GM23248 (cell line): ENCODE measurements around the gene PRPF31. TPM values are rescaled to one million over a fixed set of nuclear protein-coding genes. Genes with fewer than 3 reads are reported as not detected.

Experiments used
- DNase-seq: peaks from one replicate; pipeline ENCODE4 v3.0.0-alpha.2; 2015
- H2AFZ ChIP-seq: fragments of 200-600 bp; sonication (generic); 2 replicates; pipeline ENCODE4 v1.6.1; 2016; ENCODE audit warnings: antibody characterized with exemption
- H3F3A ChIP-seq: fragments of 200-600 bp; sonication (generic); 2 replicates; pipeline ENCODE4 v1.6.1; 2016; ENCODE audit warnings: mild to moderate bottlenecking, antibody characterized with exemption, mixed run types; ENCODE audit not compliant: insufficient read depth
- H3K27ac ChIP-seq: fragments of 200-600 bp; sonication (generic); 2 replicates; pipeline ENCODE4 v1.5.1; 2016; ENCODE audit warnings: mild to moderate bottlenecking
- H3K27me3 ChIP-seq: fragments of 200-600 bp; sonication (generic); replicated peaks from 2 replicates; pipeline ENCODE4 v1.6.1; 2016; ENCODE audit warnings: mild to moderate bottlenecking; ENCODE audit not compliant: insufficient read depth
- H3K36me3 ChIP-seq: fragments of 200-600 bp; sonication (generic); 2 replicates; pipeline ENCODE4 v1.6.1; 2016; ENCODE audit warnings: low read depth, mild to moderate bottlenecking
- H3K4me1 ChIP-seq: fragments of 200-600 bp; sonication (generic); 2 replicates; pipeline ENCODE4 v1.6.1; 2016; ENCODE audit warnings: mild to moderate bottlenecking; ENCODE audit not compliant: insufficient read depth
- H3K4me2 ChIP-seq: fragments of 200-600 bp; sonication (generic); one replicate; pipeline ENCODE4 v1.6.1; 2016; ENCODE audit warnings: mild to moderate bottlenecking; ENCODE audit not compliant: unreplicated experiment
- H3K4me3 ChIP-seq: fragments of 200-600 bp; sonication (generic); 2 replicates; pipeline ENCODE4 v1.5.1; 2016; ENCODE audit warnings: mild to moderate bottlenecking
- H3K79me2 ChIP-seq: fragments of 200-600 bp; sonication (generic); 2 replicates; pipeline ENCODE4 v1.6.1; 2016; ENCODE audit warnings: mild to moderate bottlenecking; ENCODE audit not compliant: insufficient read depth
- H3K9ac ChIP-seq: fragments of 200-600 bp; sonication (generic); 2 replicates; pipeline ENCODE4 v1.6.1; 2016; ENCODE audit warnings: mild to moderate bottlenecking
- H3K9me2 ChIP-seq: fragments of 200-600 bp; sonication (generic); 2 replicates; pipeline ENCODE4 v1.6.1; 2016; ENCODE audit warnings: mixed run types, mild to moderate bottlenecking, moderate library complexity; ENCODE audit not compliant: insufficient read depth
- H3K9me3 ChIP-seq: fragments of 200-600 bp; sonication (generic); one replicate; pipeline ENCODE4 v1.6.1; 2017; ENCODE audit warnings: low read depth
- H4K20me1 ChIP-seq: fragments of 200-600 bp; sonication (generic); 2 replicates; pipeline ENCODE4 v1.6.0; 2016; ENCODE audit not compliant: insufficient read depth
- EZH2 ChIP-seq: fragments of 200-600 bp; sonication (generic); IDR thresholded peaks from 2 replicates; pipeline ENCODE4 v1.6.1; 2018; ENCODE audit warnings: antibody characterized with exemption, mild to moderate bottlenecking; ENCODE audit not compliant: insufficient read depth, poor library complexity, severe bottlenecking
- EZH2phosphoT487 ChIP-seq: fragments of 200-600 bp; sonication (generic); IDR thresholded peaks from 2 replicates; pipeline ENCODE4 v1.6.1; 2018; ENCODE audit warnings: antibody characterized with exemption, moderate library complexity, mild to moderate bottlenecking, low read depth; ENCODE audit not compliant: insufficient read depth
- WGBS, 2 experiments: methylation state at CpG; one replicate each; pipeline ENCODE4 v1.1.6; 2015 to 2017; ENCODE audit warnings: low lambda C conversion rate in 2 of 2, low coverage in 1 of 2; ENCODE audit errors: missing lambda C conversion rate in 2 of 2; 5-methylcytosine and 5-hydroxymethylcytosine counted together
- in situ Hi-C: fragments of 300-500 bp; cut with MboI; formaldehyde crosslinking; loops from 2 replicates; pipeline ENCODE4 v1.15.0; 2020
- polyA plus RNA-seq: library from polyadenylated mRNA; unstranded; fragments of >200 nt; fragmentation: Nextera tagmentation; extraction: Ambion mirVana; gene quantifications from 2 replicates; pipeline ENCODE4 v1.2.1, GENCODE V29; 2016
- total RNA-seq: library from RNA; depleted of rRNA; stranded (reverse); fragments of >200 nt; shearing (Covaris generic); gene quantifications from 2 replicates; pipeline ENCODE4 v1.2.3, GENCODE V29; 2014

The PRPF31 gene
- total and polyA plus RNA-seq, 2 experiments from 2014 or later, result 38.4 to 78.6 TPM

GRCh38 chr19:54148158-54148557 is 32.6 kb downstream of the PRPF31 start:
- WGBS, 2 experiments, result 75 to 83% methylated on average over 12 to 19 of the region's 19 CpGs
- in situ Hi-C loops, result no loop called here

GRCh38 chr19:54149021-54149812 is 33.7 kb downstream of the PRPF31 start:
- Histone ChIP-seq H3K9me3 (no peaks in the 10 kb centered on the region), H3K9ac (no peak overlapping the region), H3K36me3 (peaks cover 11% of the 10 kb centered on the region), H3K4me1 (peaks cover 3% of the 10 kb centered on the region), H2AFZ (no peak overlapping the region), H3K9me2 (no peaks in the 10 kb centered on the region), H3K27me3 (no peaks in the 10 kb centered on the region), H3K4me2 (no peak overlapping the region), H3K4me3 (no peak overlapping the region), H4K20me1 (no peaks in the 10 kb centered on the region), H3F3A (peaks cover 10% of the 10 kb centered on the region), H3K79me2 (peaks cover 10% of the 10 kb centered on the region; the same call in 1 of the 2 replicates), H3K27ac (no peak overlapping the region)
- TF ChIP-seq EZH2phosphoT487, result no peak
- TF ChIP-seq EZH2, result no peak
- no peak for DNase-seq
- 73 to 74% methylated on average over 12 of the region's 12 CpGs for WGBS, 2 experiments
- in situ Hi-C loops, result no loop called here

More at GRCh38 chr19:54148158-54148557, 32.6 kb downstream of the PRPF31 start:
- no peaks in the 10 kb centered on the region for H3K4me1 ChIP-seq
- H4K20me1 ChIP-seq, result no peaks in the 10 kb centered on the region
- H3K4me2 ChIP-seq, result no peak overlapping the region
- no peak for TF ChIP-seq EZH2phosphoT487
- no peak for TF ChIP-seq EZH2
- peaks cover 20% of the 10 kb centered on the region for H3K79me2 ChIP-seq
- H3K27ac ChIP-seq, result no peak overlapping the region
- no peaks in the 10 kb centered on the region for H3K9me2 ChIP-seq
- no peaks in the 10 kb centered on the region for H3K9me3 ChIP-seq
- H3F3A ChIP-seq, result no peaks in the 10 kb centered on the region; the same call in 1 of the 2 replicates
- H3K27me3 ChIP-seq, result no peaks in the 10 kb centered on the region
- no peak overlapping the region for H2AFZ ChIP-seq
- no peak overlapping the region for H3K4me3 ChIP-seq
- peaks cover 17% of the 10 kb centered on the region for H3K36me3 ChIP-seq
- no peak for DNase-seq
- no peak overlapping the region for H3K9ac ChIP-seq

GRCh38 chr19:54151362-54152035 is 35.9 kb downstream of the PRPF31 start:
- no peaks in the 10 kb centered on the region for H3K9me2 ChIP-seq
- TF ChIP-seq EZH2 (no peak), EZH2phosphoT487 (no peak)
- H3K9ac ChIP-seq, result no peak overlapping the region
- no peak overlapping the region for H3K4me2 ChIP-seq
- 89 to 91% methylated on average over 23 of the region's 23 CpGs for WGBS, 2 experiments
- no peaks in the 10 kb centered on the region for H3K9me3 ChIP-seq
- peaks cover 13% of the 10 kb centered on the region for H3F3A ChIP-seq
- in situ Hi-C loops, result no loop called here
- no peaks in the 10 kb centered on the region for H4K20me1 ChIP-seq
- H3K36me3 ChIP-seq, result peaks cover 22% of the 10 kb centered on the region; the same call in 1 of the 2 replicates
- H3K4me1 ChIP-seq, result peaks cover 10% of the 10 kb centered on the region
- DNase-seq, result no peak
- no peak overlapping the region for H3K4me3 ChIP-seq
- H3K79me2 ChIP-seq, result peaks cover 7% of the 10 kb centered on the region; the same call in 1 of the 2 replicates
- H3K27me3 ChIP-seq, result no peaks in the 10 kb centered on the region
- no peak overlapping the region for H2AFZ ChIP-seq
- no peak overlapping the region for H3K27ac ChIP-seq

GRCh38 chr19:54152267-54152666 is 36.7 kb downstream of the PRPF31 start:
- Histone ChIP-seq H3K79me2 (peaks cover 14% of the 10 kb centered on the region; the same call in 1 of the 2 replicates), H3K36me3 (peaks cover 26% of the 10 kb centered on the region; the same call in 1 of the 2 replicates), H3K4me2 (no peak overlapping the region), H4K20me1 (no peaks in the 10 kb centered on the region), H2AFZ (no peak overlapping the region), H3K9me3 (no peaks in the 10 kb centered on the region), H3K9me2 (no peaks in the 10 kb centered on the region), H3K4me3 (no peak overlapping the region), H3K27ac (no peak overlapping the region), H3K27me3 (no peaks in the 10 kb centered on the region), H3K4me1 (peaks cover 10% of the 10 kb centered on the region), H3K9ac (no peak overlapping the region), H3F3A (peaks cover 13% of the 10 kb centered on the region)
- in situ Hi-C loops, result no loop called here
- TF ChIP-seq EZH2 (no peak), EZH2phosphoT487 (no peak)
- DNase-seq, result no peak
- 84 to 87% methylated on average over 11 to 12 of the region's 12 CpGs for WGBS, 2 experiments
